Lung (tissue), 12 donors: Measurements from ENCODE around the gene ASB12. TPM values are rescaled to one million over a fixed set of nuclear protein-coding genes. Genes with fewer than 3 reads are reported as not detected.

Source experiments
- ATAC-seq: fragments of 200-7000 bp; cut with Tn5 transposase; one replicate; pipeline ENCODE4 v1.9.1; 2020; ENCODE audit warnings: moderate number of reproducible peaks; ENCODE audit not compliant: insufficient read depth, low FRiP score
- DNase-seq, 3 donors: peaks; one replicate each; pipeline ENCODE4 v3.0.0-alpha.2; 2013 to 2017
- H3K27ac ChIP-seq, 2 donors: one replicate each; pipeline ENCODE4 v1.5.1; 2013; ENCODE audit warnings: mild to moderate bottlenecking in 2 of 2, moderate library complexity in 2 of 2, control low read depth in 1 of 2, inconsistent platforms in 1 of 2, low read depth in 1 of 2, low read length in 1 of 2
- H3K27me3 ChIP-seq, 3 donors: one replicate each; pipeline ENCODE4 v1.5.1; 2013; ENCODE audit warnings: low read length in 2 of 3; ENCODE audit not compliant: control insufficient read depth in 3 of 3, insufficient read depth in 3 of 3
- H3K36me3 ChIP-seq, 4 donors: one replicate each; pipeline ENCODE4 v1.5.1; 2013; ENCODE audit warnings: low read length in 4 of 4, mild to moderate bottlenecking in 1 of 4, moderate library complexity in 1 of 4; ENCODE audit not compliant: control insufficient read depth in 4 of 4, insufficient read depth in 4 of 4
- H3K4me1 ChIP-seq, 5 donors: one replicate each; pipeline ENCODE4 v1.5.1; 2013; ENCODE audit warnings: low read length in 5 of 5, mild to moderate bottlenecking in 2 of 5, moderate library complexity in 1 of 5; ENCODE audit not compliant: control insufficient read depth in 5 of 5, insufficient read depth in 5 of 5
- H3K4me3 ChIP-seq: one replicate; pipeline ENCODE4 v1.5.1; 2013; ENCODE audit warnings: mild to moderate bottlenecking, control low read depth, moderate library complexity
- H3K9ac ChIP-seq, 2 donors: one replicate each; pipeline ENCODE4 v1.5.1; 2013; ENCODE audit warnings: low read length in 2 of 2, control low read depth in 1 of 2; ENCODE audit not compliant: insufficient read depth in 1 of 2
- H3K9me3 ChIP-seq, 4 donors: one replicate each; pipeline ENCODE4 v1.5.1; 2013; ENCODE audit warnings: low read length in 3 of 4, mild to moderate bottlenecking in 1 of 4, moderate library complexity in 1 of 4; ENCODE audit not compliant: control insufficient read depth in 4 of 4, insufficient read depth in 3 of 4
- WGBS, 2 donors: extraction: QIAGEN DNeasy Blood & Tissue Kit; methylation state at CpG; one replicate each; pipeline ENCODE4 v1.1.7; 2013; 5-methylcytosine and 5-hydroxymethylcytosine counted together
- polyA plus RNA-seq, 2 donors: library from polyadenylated mRNA; stranded (reverse); fragments of 200-250 nt; gene quantifications; one replicate each; pipeline ENCODE4 v1.2.1, GENCODE V29; 2013
- total RNA-seq, 2 donors: library from RNA; depleted of rRNA in 1 of 2; stranded (reverse); fragments of >200 nt in 1 of 2; gene quantifications; one replicate each; pipeline ENCODE4 v1.2.1, GENCODE V29; 2014 to 2021
- TF ChIP-seq, protein P1 (sequence below): IDR thresholded peaks from 2 replicates; pipeline ENCODE4 v1.5.1; 2012; ENCODE audit warnings: mild to moderate bottlenecking; ENCODE audit errors: control extremely low read depth, extremely low read depth
- donor health status: control.
- donor health status: control.
- donor health status: Bipolar disorder and iron deficiency.
- donor health status: healthy.
- donor health status: DM: yes; HTN: yes; CAD: no.

ASB12 gene
- total and polyA plus RNA-seq, 4 donors: 0.11 to 0.46 (median 0.16) TPM; not detected in 1

GRCh38 chrX:64195862-64196261, 34.5 kb downstream of the ASB12 start:
- H3K9me3 ChIP-seq: peaks cover 0 to 2% (median 0%) of the 10 kb centered on the region in 4 donors
- H3K4me3 ChIP-seq: no peak overlapping the region
- TF ChIP-seq, protein P1, sequence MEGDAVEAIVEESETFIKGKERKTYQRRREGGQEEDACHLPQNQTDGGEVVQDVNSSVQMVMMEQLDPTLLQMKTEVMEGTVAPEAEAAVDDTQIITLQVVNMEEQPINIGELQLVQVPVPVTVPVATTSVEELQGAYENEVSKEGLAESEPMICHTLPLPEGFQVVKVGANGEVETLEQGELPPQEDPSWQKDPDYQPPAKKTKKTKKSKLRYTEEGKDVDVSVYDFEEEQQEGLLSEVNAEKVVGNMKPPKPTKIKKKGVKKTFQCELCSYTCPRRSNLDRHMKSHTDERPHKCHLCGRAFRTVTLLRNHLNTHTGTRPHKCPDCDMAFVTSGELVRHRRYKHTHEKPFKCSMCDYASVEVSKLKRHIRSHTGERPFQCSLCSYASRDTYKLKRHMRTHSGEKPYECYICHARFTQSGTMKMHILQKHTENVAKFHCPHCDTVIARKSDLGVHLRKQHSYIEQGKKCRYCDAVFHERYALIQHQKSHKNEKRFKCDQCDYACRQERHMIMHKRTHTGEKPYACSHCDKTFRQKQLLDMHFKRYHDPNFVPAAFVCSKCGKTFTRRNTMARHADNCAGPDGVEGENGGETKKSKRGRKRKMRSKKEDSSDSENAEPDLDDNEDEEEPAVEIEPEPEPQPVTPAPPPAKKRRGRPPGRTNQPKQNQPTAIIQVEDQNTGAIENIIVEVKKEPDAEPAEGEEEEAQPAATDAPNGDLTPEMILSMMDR: no peak
- WGBS, 2 donors: 65 to 83% methylated on average over 1 of the region's 1 CpG
- H3K4me1 ChIP-seq: peaks cover 0 to 3% (median 0%) of the 10 kb centered on the region in 5 donors
- DNase-seq (no peak), ATAC-seq (no peak)
- H3K9ac ChIP-seq: no peak overlapping the region
- H3K36me3 ChIP-seq: peaks cover 0 to 2% (median 0%) of the 10 kb centered on the region in 4 donors
- no peaks in the 10 kb centered on the region for H3K27me3 ChIP-seq
- no peak overlapping the region for H3K27ac ChIP-seq

DNA sequence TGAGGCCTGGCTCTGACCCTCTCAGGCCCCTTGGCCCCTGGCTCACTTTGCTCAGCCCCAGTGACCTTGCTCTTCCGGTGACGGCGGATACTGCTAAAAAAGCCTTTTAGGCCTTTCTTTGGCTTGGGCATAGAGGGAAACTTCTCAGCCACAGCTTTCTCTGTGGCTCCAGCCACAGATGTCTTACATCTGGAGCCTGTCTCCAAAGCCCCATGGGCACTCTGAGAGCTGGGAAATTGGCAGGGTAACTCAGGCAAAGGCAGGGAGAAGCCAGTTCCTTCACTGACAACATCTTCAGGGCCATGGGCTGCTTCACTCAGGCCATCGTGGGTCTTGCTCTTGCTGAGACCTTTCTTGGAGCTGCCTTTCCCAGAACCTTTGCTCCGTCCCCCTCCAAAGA, 37.7 kb downstream of the ASB12 start:
- no peak overlapping the region for H3K27ac ChIP-seq
- no peak overlapping the region for H3K9ac ChIP-seq
- no peak for ATAC-seq
- no peak for DNase-seq
- H3K4me1 ChIP-seq: no peaks in the 10 kb centered on the region
- H3K4me3 ChIP-seq: no peak overlapping the region
- H3K27me3 ChIP-seq: no peaks in the 10 kb centered on the region
- peaks cover 0 to 4% (median under 1%) of the 10 kb centered on the region in 4 donors for H3K9me3 ChIP-seq
- WGBS, 2 donors: 82 to 85% methylated on average over 5 of the region's 5 CpGs
- TF ChIP-seq, protein P1: no peak
- H3K36me3 ChIP-seq: peaks cover 0 to 2% (median 0%) of the 10 kb centered on the region in 4 donors

DNA sequence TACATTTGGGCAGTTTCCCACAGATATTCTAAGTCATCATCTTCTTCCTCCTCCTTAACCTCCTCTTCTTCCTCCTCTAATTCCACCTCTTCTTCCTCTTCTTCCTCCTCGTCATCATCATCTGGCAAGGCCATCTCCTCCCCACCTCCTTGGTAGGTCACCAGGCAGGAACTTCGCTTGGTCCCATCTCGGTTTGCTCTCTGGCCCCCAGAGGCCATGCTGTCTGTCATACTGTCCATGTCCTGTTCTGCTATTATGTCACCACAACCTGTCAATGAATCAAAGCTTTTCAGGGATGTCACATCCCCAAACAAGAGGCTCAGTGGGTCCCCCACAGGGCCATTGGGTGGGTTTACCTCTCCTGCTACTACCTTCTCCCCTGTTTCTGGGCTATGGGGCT, 38.4 kb downstream of the ASB12 start:
- H3K9me3 ChIP-seq: peaks cover 0 to 5% (median under 1%) of the 10 kb centered on the region in 4 donors
- no peak overlapping the region for H3K9ac ChIP-seq
- TF ChIP-seq, protein P1: no peak
- H3K4me3 ChIP-seq: no peak overlapping the region
- no peaks in the 10 kb centered on the region for H3K4me1 ChIP-seq
- ATAC-seq (no peak), DNase-seq (no peak)
- WGBS, 2 donors: 86 to 100% methylated on average over 3 of the region's 3 CpGs
- peaks cover 0 to 2% (median 0%) of the 10 kb centered on the region in 4 donors for H3K36me3 ChIP-seq
- no peak overlapping the region for H3K27ac ChIP-seq
- H3K27me3 ChIP-seq: no peaks in the 10 kb centered on the region
